ENCODE results near the gene SUSD3.
A peak's percentile ranks its signal among the peaks of the same experiment; 100 is the strongest.
"Not testable (repeated sequence)": the region's sequence is repeated elsewhere in the genome, so short reads cannot be mapped to it uniquely, and the experiment has no call there.

Gene SUSD3

DNA sequence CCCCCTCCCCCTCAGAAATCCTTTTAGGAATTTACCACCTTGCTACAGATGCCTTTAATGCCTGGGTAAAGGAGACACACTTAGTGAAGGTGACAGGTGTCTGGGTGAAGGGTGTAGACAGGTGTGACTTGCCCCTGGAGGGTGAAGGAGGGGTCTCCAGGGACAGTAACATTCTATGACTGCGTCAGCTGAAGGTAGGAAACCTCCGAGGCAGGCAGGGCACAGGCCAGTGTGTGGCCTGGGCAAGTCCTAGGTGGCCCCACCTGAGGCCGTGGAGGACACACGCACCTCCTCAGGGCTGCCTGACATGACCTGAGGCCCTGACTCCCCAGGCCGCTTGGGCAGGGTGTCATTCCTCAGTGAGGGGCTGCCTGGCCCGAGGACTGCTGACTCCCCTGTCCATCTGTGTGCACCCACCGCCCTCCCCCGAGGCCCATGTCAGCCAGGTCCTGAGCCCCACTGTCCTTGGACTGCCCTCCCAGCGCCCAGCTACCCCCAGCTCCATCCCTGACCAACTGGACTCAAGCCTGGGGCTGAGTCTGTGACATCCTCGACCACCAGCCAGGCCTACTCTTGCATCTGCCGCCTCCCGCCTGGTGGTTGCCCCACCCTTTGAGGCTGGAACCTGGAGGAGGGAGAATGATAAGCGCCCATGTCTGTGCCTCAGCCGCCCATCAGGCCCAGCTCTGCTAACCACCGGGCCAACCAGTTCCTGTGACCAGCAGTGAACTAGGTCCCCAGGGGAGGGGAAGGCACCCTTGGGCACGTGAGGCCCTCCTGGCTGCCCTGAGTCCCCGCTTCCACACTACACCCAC is 55.9 kb downstream of the SUSD3 start:
- DNase-seq, result no peak

DNA sequence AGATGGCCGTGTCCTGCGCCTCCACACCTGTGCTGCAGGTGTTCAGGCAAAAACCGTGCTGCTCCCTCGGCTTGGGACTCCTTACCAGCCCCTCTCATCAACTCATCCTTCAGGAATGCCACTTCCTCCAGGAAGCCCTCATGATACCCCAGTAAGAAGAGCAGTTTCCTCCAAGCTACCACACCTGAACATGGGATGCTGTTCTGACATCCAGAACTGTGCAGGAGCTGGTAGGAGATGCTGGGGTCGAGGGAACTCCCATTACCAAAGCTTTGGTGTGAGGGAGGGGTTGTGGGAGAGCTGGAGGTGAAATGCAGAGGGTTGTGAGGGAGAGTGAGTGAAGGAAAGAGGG is 56.5 kb downstream of the SUSD3 start:
- DNase-seq, result no peak

DNA sequence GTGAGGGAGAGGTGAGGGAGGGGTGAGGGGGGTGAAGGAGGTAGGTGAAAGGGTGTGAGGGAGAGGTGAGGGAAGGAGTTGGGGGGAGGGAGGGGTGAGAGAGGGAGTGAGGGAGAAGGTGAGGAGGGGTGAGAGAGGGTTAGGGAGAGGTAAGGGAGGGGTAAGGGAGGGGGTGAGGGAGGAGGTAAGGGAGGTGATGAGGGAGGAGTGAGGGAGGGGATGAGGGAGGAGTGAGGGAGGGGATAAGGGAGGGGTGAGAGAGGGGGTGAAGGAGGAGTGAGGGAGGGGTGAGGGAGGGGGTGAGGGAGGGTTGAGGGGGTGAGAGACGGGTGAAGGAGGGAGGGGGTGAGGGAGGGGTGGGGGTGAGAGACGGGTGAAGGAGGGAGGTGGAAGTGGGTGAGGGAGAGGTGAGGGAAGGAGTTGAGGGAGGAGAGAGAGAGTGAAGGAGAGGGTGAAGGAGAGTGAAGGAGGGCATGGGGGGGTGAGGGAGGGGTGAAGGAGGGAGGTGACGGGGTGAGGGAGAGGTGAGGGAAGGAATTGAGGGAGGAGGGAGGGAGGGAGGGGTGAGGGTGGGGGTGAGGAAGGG is 57.1 kb downstream of the SUSD3 start:
- no peak for DNase-seq

DNA sequence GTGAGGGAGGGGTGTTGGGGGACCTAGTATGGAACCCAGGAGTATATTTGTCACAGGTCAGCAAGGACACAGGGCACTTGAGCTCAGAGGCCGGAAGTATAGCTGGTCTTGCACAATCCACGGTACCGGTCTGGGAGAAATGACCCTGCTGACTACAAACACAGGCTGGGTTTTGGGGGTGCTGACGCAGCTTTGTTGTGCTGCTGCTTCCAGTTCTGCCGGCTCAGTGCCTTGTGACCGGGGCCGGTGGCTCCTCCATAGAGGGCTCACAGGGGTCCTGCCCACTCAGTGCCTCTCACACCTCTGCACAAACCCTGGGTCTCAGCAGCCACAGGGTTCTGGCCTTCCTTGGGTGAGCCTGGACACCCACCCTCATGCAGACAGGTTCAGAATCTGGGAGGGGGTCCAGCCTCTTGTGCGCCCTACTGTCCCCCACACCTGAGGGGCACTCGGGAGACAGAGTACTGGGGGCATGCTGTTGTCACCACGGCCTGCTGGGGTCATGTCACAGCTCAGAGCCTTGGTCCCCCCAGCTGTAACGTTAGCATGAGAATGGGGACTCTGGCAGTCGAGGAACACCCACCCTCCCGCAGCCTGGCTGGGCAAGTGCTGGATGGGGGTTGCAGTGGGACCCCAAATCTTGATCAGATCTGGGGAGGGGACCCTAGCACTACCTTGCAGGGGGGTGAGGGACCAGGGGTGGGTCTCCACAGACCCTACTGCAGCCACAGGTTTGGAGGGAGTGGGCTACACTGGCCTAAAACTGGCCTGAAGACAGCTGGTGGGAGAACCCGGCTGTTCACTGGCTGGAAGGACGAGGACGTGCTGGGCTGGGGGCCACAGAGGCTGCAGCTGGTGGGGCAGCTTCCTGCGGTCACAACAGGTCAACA is 57.8 kb downstream of the SUSD3 start:
- no peak for DNase-seq

DNA sequence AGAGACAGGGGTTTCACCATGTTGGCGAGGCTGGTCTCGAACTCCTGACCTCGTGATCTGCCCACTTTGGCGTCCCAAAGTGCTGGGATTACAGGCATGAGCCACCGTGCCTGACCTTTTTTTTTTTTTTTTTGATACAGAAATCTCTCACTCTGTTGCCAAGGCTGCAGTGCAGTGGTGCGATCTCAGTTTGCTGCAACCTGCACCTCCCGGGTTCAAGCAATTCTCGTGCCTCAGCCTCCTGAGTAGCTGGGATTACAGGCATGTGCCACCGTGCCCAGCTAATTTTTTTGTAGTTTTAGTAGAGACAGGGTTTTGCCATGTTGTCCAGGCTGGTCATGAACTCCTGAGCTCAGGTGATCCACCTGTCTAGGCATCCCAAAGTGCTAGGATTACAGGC is 59.0 kb downstream of the SUSD3 start:
- DNase-seq, result not testable (repeated sequence)

DNA sequence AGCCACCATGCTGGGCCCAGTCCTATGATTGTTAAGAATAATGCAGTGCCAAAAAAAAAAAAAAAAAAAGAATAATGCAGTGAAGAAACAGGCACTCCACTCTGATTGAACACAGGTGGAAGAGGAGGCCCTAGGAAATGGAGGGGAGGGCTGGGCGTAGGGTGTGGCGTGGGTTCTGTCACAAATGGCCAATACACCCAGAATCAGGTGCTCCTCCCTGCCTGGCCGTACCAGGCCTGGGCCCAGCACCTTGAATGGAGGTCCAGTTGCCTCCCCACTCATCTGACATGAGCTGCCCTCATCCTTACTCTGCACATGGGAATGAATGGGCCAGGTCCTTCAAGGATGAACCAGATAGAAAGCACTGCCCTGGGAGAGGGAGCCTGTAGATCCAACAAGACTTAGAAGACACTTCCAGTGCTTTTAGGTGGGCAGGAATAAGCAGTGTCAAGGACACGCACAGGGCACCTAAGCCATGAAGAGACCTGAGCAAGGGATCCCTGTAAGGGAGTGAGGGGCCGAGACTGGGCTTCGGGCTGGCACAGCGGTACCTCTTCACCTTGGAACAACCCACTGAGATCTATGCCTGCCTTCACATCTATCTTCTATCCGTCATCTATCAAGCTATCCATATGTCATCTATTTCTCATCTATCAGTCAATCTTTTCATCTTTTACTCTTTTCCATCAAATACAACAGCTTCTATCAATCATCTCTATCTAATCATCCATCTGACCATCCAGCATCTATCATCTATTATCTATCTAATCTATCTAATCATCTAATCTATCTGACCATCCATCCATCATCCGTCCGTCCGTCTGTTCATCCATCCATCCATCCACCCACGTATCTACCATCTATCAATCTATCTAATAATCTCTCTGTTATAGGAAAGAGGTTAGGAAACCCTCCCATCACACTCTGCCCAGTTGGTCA is 59.7 kb downstream of the SUSD3 start:
- DNase-seq, result no peak

DNA sequence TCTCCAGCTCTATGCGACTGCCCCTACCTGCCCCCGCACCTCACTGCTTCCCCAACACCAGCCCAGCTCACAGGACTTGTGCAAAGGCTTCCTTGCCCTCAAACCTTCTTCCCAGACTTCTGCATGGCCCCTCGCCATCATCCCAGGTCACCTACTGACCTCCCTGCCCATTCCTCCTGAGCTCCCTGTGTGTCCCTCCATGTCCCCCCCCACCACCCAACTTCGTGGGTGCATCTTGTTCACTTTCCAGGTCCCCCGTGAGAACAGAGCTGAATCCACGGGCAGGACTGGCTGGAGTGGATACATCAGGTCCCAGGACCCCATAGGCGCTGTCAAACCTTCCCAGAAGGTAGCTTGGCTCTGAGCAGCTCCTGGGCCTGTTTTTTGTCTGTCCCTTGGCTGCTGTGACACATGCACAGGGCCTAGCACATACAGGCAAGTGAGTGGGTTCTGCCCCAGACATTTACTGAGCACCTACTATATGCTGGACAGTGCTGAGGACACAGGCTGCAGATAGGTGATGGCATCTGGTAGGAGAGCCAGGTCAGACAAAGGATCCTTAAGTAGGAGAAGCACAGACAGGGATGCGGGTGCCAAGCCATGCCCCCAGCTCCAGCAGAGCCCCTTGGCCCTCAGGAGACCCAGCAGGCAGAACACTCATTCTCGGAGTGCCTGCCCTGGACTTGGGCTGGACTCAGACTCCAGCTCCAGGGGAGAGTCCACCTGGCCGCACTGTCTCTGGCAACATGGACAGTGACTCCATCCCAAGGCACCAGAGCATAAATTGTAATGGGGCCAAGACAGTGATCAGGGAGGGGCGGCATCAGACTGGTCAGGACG is 60.6 kb downstream of the SUSD3 start:
- no peak for DNase-seq

DNA sequence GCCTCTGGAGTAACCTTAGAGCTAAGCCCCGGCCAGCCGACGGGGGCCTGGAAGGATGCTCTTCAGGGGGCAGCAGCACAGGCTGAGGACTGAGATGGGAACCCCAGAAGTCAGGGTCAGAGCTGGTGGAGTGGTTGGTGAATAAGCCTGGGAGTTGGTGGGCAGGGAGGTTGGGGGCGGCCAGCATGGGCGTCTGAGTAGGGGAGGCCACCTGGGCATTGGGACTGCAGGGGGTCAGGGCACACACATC is 61.1 kb downstream of the SUSD3 start:
- DNase-seq, result no peak

DNA sequence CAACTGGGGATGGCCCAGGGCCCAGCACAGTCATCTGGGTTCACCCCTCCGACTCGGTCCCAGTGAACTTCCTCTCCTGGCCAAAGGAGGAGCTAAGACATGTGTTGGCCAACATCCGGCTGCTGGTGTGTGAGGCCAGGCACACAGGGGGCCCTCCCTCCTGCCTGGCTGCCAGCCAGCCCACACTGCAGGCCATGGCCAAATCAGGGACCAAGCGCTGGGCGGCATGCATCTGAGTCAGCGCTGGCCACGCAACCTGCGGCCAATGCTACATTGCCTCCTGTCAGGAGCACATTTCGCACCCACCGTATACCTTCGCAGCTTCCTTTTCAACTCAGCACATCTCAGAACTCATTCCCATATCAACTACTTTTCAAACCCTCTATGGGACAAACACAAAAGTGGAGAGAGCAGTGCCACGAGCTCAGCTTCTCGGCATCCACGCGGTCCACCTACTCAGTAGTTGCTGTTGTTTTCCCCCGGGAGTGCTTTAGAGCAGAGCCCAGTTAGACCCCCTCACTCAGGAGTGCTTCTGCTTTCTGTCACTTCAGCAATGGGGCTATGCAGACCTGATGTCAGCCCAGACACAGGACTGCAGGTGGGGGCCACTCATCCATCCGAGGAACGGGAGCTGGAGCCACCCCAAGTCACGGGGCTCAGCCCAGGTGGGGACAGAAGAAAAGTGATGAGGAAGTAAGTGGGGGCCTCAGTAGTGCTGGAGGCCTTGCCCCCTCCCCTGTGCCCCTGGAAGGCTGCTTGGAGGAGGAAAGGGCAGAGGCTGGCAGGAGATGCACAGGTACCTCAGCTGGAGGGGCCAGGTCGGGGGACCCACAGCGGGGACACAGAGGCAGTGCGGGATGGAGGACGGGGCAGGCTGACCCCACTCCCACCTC is 61.7 kb downstream of the SUSD3 start:
- no peak for DNase-seq

DNA sequence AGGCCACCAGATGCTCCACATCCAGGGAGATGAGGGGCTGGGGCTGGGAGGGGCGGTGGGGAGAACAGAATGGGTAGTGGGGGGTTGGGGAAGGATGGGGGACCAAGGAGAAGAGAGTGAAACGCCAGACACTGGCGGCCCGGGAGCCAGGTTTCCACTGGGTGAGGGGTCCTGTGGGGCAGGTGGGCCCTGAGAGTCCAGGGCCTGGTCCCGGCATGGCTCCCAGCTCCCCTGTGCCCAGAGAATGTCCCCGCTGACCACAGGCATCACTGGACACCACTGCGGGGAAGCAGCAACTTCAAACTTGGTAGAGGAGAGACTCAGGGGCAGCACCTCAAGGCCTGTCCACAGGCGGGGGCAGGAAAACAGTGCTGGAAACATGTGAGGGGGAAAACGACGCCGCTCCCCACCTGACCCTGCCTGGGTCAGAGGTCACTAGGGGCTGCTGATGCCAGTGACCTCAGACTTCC is 62.4 kb downstream of the SUSD3 start:
- DNase-seq, result no peak

DNA sequence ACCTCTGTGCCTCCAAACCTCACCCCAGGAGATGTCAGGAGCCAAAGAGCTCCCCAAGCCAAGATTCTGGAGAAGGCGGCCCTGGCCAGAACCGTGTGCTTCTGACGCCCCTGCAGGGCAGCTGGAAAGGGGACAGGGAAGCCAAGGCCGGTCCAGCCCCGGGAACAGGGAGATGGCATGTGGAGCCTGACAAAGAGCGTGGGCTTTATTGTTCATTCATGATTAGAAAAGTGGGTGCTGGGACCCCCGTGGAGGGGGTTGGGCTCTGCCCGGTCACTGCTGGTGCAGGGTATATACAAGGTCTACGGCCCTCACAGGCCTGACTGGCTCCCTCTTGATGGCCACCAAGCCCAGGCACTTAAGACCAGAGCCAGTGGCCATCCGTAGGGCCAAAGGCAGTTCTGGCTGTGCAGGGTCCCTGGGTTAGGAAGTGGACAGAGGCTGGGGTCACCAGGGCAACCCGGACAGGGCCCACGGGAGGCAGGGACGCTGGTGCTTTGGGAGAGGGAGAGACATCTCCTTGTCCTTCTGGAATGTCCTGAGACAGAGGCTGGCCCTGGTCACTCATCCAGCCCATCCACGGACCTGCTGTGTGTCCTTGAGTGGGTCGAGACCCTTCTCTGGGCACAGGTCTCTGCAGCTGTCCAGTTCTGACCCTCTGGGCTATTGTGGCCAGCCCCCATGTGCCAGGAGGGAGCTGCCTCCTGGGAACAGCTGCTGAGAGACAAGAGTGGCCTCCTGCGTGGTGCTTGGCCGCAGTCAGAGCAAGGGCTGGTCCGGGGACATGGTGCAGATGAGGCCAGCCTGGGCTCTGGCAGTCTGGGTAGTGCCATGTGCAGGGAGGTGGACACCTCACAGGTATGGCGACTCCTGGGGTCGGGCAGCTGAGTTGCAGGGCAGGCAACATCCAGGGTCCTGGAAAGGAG is 63.1 kb downstream of the SUSD3 start:
- no peak for DNase-seq

DNA sequence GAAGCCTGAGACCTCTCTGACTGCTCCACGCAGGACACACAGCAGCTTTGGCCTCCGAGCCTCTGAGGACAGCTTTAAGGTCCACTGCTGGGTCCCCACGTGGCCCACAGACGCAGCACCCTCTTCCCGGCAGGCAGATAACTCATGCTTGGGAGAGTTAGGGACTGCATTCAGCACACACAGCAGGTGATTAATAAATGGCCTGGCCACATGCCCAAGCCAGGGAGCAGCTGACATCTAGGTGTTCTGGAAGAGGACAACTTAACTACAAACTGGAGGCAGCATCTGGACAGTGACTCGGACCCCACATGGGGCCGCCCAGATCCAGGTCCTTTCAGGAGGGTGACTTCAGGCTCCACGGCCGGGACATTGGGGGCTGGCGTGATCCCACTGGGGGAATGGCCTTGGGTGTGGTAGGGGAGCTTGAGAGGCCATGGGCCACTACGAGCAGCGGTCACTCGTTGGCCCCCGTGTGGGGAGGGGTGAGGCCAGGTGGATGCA is 64.3 kb downstream of the SUSD3 start:
- DNase-seq, result no peak

DNA sequence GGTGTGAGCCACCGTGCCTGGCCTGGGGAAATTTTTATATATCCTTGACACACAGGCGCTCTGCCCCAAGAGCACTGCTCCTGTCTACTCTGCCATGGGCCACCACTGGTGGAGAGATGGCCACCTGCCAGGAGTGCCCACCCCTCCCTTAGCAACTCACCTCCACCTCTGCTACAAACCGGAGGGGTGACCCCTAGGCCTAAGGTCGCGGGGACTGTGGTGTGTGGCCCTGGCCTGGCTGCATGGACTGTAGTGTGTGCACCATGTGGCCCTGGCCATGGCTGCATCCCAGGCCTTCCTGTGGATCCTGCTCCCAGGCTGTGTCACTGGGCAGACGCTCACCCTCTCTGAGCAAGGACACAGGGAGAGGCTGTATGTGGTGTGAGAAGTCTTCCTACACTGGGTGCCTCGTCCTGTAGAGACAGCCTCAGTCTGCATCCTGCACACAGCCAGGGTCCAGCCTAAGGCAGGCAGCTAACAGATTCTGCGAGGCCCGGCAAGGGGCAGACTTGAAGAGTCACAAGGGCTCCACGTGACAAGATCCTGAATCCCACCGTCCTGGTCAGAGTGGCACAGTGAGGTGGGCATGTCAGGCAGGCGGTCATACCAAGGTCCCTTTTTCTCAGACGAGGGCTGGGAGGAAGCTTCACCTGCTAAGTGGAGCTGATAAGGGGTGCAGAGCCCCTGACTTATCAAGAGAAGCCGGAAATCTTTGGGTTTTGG is 65.2 kb downstream of the SUSD3 start:
- peak; percentile 0 for DNase-seq

DNA sequence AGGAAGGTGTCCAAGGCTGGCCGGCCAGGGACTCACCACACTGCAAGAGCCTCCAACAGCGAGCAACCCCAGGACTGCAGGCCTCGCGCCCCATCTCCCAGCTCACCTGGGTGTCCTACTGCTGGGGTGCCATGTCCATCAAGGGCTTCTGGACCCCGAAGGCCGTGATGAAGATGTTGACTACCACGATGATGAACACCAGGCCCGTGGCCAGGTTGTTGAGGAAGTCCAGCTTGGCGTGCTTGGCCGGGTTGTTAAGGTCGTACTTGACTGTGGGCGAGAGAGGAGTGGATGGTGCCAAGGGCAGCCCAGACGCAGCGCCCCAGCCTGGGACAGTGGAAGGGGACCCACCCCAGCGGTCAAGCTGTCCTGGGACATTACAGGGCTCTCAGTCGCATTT is 66.3 kb downstream of the SUSD3 start:
- peak; percentile 0 for DNase-seq

DNA sequence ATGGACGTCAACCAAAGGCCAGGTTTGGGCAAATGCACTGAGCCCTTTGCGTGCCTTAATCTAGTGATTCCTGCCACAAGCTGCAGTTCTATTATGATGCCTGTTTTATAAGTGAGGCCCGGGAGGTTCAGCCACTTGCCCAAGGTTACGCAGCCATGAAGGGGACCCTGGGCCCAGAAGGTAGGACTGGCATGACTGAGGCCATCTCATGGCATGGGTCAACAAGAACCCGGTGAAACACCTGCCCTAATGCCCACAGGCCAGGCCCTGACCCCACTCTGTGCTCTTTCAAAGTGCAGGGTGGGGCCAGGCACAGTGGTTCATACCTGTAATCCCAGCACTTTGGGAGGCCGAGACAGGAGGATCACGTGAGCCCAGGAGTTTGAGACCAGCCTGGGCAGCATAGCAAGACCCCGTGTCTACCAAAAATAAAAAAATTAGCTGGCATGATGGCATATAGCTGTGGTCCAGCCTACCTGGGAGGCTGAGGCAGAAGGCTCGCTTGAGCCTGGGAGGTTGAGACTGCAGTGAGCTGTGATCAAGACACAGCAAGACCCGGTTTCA is 66.9 kb downstream of the SUSD3 start:
- DNase-seq, result peak; percentile 0

DNA sequence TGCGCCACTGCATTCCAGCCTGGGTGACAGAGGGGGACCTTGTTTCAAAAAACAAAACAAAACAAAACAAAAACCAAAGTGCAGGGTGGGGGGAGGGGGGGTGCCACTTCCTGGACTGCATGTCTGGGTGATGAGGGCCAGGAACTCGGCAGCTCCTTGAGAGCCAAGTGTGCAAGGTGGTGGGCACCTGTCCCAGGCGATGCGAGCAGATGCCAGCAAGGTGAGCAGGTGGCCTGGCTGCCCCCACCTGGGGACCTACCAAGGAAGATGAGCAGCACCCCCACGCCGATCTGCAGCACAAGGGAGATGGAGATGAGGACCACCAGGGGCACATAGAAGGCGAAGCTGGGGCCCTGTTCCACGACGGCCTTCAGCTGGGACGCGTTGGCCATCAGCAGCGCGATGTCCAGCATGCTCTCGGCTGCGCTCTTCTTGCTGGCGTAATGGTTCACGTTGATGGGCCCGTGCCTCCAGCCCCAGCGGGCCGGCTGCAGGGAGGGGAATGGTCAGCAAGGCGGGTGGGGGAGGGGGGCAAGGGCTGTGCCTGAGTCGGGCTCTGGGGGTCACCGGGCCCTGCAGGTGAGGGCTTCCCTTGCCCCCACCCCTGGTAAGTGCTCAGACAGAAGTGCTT is 67.8 kb downstream of the SUSD3 start:
- DNase-seq, result peak; percentile 0

DNA sequence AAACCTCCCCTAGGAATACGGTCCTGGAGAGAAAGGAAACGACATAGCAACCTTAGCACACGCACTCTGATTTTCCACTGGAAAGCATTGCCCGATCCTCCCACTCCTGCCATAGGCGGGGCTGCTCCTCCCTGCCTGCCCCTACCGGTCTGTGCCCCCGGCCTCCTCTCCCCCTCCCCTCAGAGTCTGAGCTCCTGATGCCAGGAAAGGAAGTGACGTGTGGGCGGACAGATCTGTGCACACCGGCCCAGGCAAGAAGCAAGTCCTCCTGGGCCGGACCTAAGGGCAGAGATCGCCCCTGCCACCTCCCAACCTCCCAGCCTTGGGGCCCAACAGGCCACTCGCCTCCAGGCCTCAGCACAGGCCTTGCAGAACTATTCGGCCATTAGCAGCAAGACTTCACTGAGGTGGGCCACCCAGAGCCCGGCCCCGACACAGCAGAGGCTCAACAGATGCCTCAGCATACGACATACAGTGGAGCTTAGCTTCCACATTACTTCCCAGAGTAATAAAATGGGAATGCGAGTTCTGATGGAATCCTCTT is 68.4 kb downstream of the SUSD3 start:
- peak; percentile 0 for DNase-seq

Data from T-helper 9 cell (primary cell).